Progenitor cell of endocrine pancreas (in vitro differentiated cells): ENCODE measurements around the gene CD36. TPM values are rescaled to one million over a fixed set of nuclear protein-coding genes. Genes with fewer than 3 reads are reported as not detected.
"Not testable (repeated sequence)": the region's sequence is repeated elsewhere in the genome, so short reads cannot be mapped to it uniquely, and the experiment has no call there.

ENCODE experiments used
- DNase-seq: peaks from one replicate; pipeline ENCODE4 v3.0.0; 2021; ENCODE audit warnings: low spot score; ENCODE audit not compliant: unreplicated experiment
- H3K27ac Mint-ChIP-seq: 2 replicates; pipeline ENCODE4 v1.8.0; 2021; ENCODE audit warnings: mild to moderate bottlenecking, moderate library complexity, mixed read lengths
- H3K27me3 Mint-ChIP-seq: 2 replicates; pipeline ENCODE4 v1.8.0; 2021; ENCODE audit warnings: mixed read lengths
- H3K36me3 Mint-ChIP-seq: 2 replicates; pipeline ENCODE4 v1.8.0; 2022; ENCODE audit warnings: mixed read lengths; ENCODE audit not compliant: insufficient read depth
- H3K4me1 Mint-ChIP-seq: 2 replicates; pipeline ENCODE4 v1.8.0; 2021; ENCODE audit warnings: low read depth, mixed read lengths
- H3K4me3 Mint-ChIP-seq: 2 replicates; pipeline ENCODE4 v1.8.0; 2021; ENCODE audit warnings: low read depth, mild to moderate bottlenecking, moderate library complexity, mixed read lengths
- H3K9me3 Mint-ChIP-seq: 2 replicates; pipeline ENCODE4 v1.8.0; 2021; ENCODE audit warnings: low read depth, mixed read lengths
- total RNA-seq: library from RNA; stranded (reverse); gene quantifications from 2 replicates; pipeline ENCODE4 v1.2.1, GENCODE V29; 2021
- TF ChIP-seq, protein P1 (sequence below): fragments of 200-600 bp; sonication (generic); IDR thresholded peaks from one replicate; pipeline ENCODE4 v1.5.0; 2021; ENCODE audit warnings: antibody characterized with exemption, mild to moderate bottlenecking; ENCODE audit not compliant: unreplicated experiment

Gene CD36
- total RNA-seq, 1 donor from 2014 or later, result 7.7 TPM

DNA sequence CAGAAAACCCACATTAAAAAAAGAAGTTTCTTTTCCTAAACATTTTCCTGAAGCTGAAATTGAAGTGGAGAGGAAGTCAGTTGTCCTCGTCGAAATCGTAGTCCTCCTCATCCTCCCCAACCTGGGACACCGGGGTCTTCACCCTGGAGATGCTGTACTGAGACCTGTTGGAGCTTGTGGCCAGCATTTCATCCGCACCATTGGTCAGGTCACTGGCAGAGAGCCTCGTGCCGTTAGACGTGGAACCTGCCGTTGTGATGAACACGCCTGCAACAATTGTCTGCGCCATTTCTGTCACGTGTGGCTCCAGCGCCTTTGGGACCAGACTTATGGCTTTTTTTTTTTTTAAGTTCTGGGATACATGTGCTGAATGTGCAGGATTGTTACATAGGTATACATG lies 23.8 kb downstream of the CD36 start:
- H3K27me3 Mint-ChIP-seq, result no peaks in the 10 kb centered on the region
- peaks cover 6% of the 10 kb centered on the region for H3K4me1 Mint-ChIP-seq
- TF ChIP-seq, protein P1, sequence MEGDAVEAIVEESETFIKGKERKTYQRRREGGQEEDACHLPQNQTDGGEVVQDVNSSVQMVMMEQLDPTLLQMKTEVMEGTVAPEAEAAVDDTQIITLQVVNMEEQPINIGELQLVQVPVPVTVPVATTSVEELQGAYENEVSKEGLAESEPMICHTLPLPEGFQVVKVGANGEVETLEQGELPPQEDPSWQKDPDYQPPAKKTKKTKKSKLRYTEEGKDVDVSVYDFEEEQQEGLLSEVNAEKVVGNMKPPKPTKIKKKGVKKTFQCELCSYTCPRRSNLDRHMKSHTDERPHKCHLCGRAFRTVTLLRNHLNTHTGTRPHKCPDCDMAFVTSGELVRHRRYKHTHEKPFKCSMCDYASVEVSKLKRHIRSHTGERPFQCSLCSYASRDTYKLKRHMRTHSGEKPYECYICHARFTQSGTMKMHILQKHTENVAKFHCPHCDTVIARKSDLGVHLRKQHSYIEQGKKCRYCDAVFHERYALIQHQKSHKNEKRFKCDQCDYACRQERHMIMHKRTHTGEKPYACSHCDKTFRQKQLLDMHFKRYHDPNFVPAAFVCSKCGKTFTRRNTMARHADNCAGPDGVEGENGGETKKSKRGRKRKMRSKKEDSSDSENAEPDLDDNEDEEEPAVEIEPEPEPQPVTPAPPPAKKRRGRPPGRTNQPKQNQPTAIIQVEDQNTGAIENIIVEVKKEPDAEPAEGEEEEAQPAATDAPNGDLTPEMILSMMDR, result no peak
- no peaks in the 10 kb centered on the region for H3K9me3 Mint-ChIP-seq
- H3K27ac Mint-ChIP-seq, result no peak overlapping the region
- H3K36me3 Mint-ChIP-seq, result no peaks in the 10 kb centered on the region
- H3K4me3 Mint-ChIP-seq, result no peak overlapping the region
- DNase-seq, result no peak

DNA sequence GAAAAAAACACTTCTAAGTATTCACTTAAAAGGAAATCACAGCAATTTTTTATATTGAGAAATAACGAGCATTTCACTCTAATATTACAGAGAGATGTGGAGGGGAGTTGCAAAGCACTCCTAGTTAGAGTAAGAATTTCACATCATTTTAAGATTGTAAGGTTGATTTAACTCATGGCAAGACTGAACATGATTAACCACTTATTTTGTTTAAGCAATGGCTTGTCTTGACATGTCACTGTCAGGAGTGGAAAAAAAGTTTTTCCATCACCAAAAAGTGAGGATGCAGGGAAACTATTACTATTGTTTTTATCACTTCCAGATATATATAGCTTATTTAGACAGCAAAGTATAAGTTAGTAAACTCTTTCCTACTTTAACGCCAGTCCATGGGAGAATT lies 27.1 kb downstream of the CD36 start:
- H3K36me3 Mint-ChIP-seq, result no peaks in the 10 kb centered on the region
- no peaks in the 10 kb centered on the region for H3K9me3 Mint-ChIP-seq
- H3K4me1 Mint-ChIP-seq, result peaks cover 5% of the 10 kb centered on the region
- H3K27me3 Mint-ChIP-seq, result no peaks in the 10 kb centered on the region
- DNase-seq, result no peak
- TF ChIP-seq, protein P1, result no peak
- H3K27ac Mint-ChIP-seq, result no peak overlapping the region
- H3K4me3 Mint-ChIP-seq, result no peak overlapping the region

DNA sequence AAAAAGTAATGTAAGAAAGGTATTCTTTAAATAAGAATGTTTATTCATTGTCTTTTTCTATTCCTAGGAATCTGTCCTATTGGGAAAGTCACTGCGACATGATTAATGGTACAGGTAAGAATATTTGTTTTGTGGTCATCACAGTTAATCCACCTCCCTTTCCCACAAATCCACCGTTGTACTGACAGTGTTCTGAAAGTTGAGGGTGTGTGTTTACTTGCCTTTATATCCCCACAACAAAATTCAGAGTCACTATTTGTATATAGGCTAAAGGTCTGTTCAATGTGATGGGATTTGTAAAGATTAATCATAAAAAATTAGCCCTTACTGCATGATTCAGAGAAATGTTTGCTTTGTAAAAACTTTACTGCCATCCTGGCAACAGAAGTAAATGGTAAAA lies 27.9 kb downstream of the CD36 start:
- no peaks in the 10 kb centered on the region for H3K36me3 Mint-ChIP-seq
- H3K9me3 Mint-ChIP-seq, result no peaks in the 10 kb centered on the region
- TF ChIP-seq, protein P1, result no peak
- H3K27ac Mint-ChIP-seq, result no peak overlapping the region
- H3K4me1 Mint-ChIP-seq, result peaks cover 5% of the 10 kb centered on the region
- H3K27me3 Mint-ChIP-seq, result no peaks in the 10 kb centered on the region
- no peak for DNase-seq
- H3K4me3 Mint-ChIP-seq, result no peak overlapping the region

DNA sequence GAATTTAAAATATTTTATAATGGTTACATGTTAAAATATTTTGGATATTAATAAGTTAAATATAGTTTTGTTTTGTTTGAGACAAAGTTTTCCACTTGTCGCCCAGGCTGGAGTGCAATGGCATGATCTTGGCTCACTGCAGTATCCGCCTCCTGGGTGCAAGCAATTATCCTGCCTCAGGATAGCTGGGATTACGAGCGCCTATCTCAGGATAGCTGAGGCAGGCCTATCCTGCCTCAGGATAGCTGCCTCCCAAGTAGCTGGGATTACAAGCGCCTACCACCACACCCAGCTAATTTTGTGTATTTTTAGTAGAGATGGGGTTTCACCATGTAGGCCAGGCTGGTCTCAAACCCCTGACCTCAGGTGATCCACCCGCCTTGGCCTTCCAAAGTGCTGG lies 30.9 kb downstream of the CD36 start:
- not testable (repeated sequence) for H3K9me3 Mint-ChIP-seq, H3K27me3 Mint-ChIP-seq, H3K4me3 Mint-ChIP-seq, DNase-seq, H3K27ac Mint-ChIP-seq, H3K4me1 Mint-ChIP-seq, H3K36me3 Mint-ChIP-seq

DNA sequence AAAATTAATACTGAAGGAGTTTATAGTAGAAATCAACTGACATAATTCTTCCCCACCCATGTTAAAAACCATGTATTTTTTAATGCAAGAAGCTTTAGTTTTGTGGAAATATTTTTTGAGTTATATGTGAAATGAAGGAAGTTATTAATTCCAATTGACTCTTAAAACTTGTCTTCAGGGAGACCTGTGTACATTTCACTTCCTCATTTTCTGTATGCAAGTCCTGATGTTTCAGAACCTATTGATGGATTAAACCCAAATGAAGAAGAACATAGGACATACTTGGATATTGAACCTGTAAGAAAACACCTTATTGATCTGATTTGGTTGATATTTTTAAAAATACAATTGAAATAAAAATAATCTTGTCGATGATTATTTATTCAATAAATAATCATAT lies 33.3 kb downstream of the CD36 start:
- Mint-ChIP-seq H3K27me3 (no peaks in the 10 kb centered on the region), H3K9me3 (no peaks in the 10 kb centered on the region), H3K4me1 (no peaks in the 10 kb centered on the region), H3K36me3 (no peaks in the 10 kb centered on the region), H3K27ac (no peak overlapping the region), H3K4me3 (no peak overlapping the region)
- TF ChIP-seq, protein P1, result no peak
- DNase-seq, result no peak

DNA sequence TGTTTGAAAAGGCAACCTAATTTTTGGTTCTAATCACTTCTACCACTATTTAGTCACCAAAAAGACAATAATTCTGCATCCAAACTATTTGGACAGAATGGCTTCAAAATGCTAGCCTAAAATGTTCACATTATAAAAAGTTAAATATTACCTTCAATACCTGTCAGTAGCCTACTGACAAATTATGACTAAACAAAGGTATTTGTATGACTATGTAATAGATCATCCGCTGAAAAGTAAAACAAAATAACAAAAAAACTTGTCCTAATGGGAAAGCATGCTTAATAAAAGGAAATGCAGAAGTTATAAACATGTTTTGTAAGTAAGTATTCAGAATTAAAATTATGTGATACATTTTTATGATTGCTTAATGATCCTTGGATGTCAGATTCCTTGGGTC lies 36.6 kb downstream of the CD36 start:
- Mint-ChIP-seq H3K27ac (no peak overlapping the region), H3K27me3 (no peaks in the 10 kb centered on the region), H3K4me1 (no peaks in the 10 kb centered on the region), H3K9me3 (no peaks in the 10 kb centered on the region), H3K36me3 (no peaks in the 10 kb centered on the region), H3K4me3 (no peak overlapping the region)
- DNase-seq, result no peak
- TF ChIP-seq, protein P1, result no peak
